ENCODE measurements around the gene NSG1.

GRCh38 chr4:4461850-4462249 is 74.9 kb downstream of the NSG1 start:
- TF ChIP-seq POLR2A (IDR thresholded peaks at IDR 0.05) (no peak), CTCF (IDR thresholded peaks at IDR 0.05) (no peak), POLR2AphosphoS5 (IDR thresholded peaks at IDR 0.05) (no peak)
